H9 (cell line): ENCODE results near the gene PHKG2. TPM values are rescaled to one million over a fixed set of nuclear protein-coding genes. Genes with fewer than 3 reads are reported as not detected.

ENCODE experiments used
- DNase-seq: peaks from one replicate; pipeline ENCODE4 v3.0.0-alpha.2; 2017
- H2AFZ ChIP-seq: one replicate; pipeline ENCODE4 v1.6.1; 2013; ENCODE audit warnings: mild to moderate bottlenecking, low read length, control low read depth, moderate library complexity
- H2AK5ac ChIP-seq: 2 replicates; pipeline ENCODE4 v1.6.1; 2013; ENCODE audit warnings: low read length, control low read depth, mixed read lengths; ENCODE audit not compliant: insufficient read length
- H2BK120ac ChIP-seq: one replicate; pipeline ENCODE4 v1.6.1; 2013; ENCODE audit warnings: low read depth, mild to moderate bottlenecking, low read length, control low read depth, inconsistent platforms; ENCODE audit not compliant: poor library complexity, severe bottlenecking
- H2BK12ac ChIP-seq: 2 replicates; pipeline ENCODE4 v1.6.1; 2013; ENCODE audit warnings: low read length, control low read depth, mixed read lengths, low read depth; ENCODE audit not compliant: insufficient read length
- H2BK15ac ChIP-seq: 2 replicates; pipeline ENCODE4 v1.6.1; 2013; ENCODE audit warnings: low read depth, low read length, control low read depth
- H2BK20ac ChIP-seq: one replicate; pipeline ENCODE4 v1.6.1; 2013; ENCODE audit warnings: low read depth, mild to moderate bottlenecking, low read length, control low read depth, inconsistent platforms; ENCODE audit not compliant: poor library complexity, severe bottlenecking
- H2BK5ac ChIP-seq: 2 replicates; pipeline ENCODE4 v1.6.1; 2013; ENCODE audit warnings: low read length, control low read depth, mixed read lengths; ENCODE audit not compliant: insufficient read length
- H3K14ac ChIP-seq: 2 replicates; pipeline ENCODE4 v1.6.1; 2013; ENCODE audit warnings: low read length, control low read depth; ENCODE audit not compliant: insufficient read depth
- H3K18ac ChIP-seq: 2 replicates; pipeline ENCODE4 v1.6.1; 2013; ENCODE audit warnings: low read depth, mild to moderate bottlenecking, mixed read lengths, low read length, control low read depth; ENCODE audit not compliant: insufficient read length
- H3K23ac ChIP-seq: 2 replicates; pipeline ENCODE4 v1.6.1; 2013; ENCODE audit warnings: low read length, control low read depth, mixed read lengths, low read depth; ENCODE audit not compliant: insufficient read length
- H3K23me2 ChIP-seq: 2 replicates; pipeline ENCODE4 v1.6.1; 2013; ENCODE audit warnings: low read depth, mild to moderate bottlenecking, mixed read lengths, low read length, control low read depth; ENCODE audit not compliant: insufficient read length, poor library complexity, severe bottlenecking
- H3K27ac ChIP-seq: 2 replicates; pipeline ENCODE4 v1.5.1; 2013; ENCODE audit warnings: low read length, control low read depth, mixed read lengths, low read depth; ENCODE audit not compliant: insufficient read length
- H3K27me3 ChIP-seq: 2 replicates; pipeline ENCODE4 v1.6.1; 2013; ENCODE audit warnings: low read length, control low read depth, inconsistent platforms; ENCODE audit not compliant: insufficient read depth
- H3K4ac ChIP-seq: 2 replicates; pipeline ENCODE4 v1.6.1; 2013; ENCODE audit warnings: low read depth, mild to moderate bottlenecking, control low read depth, inconsistent platforms, low read length, moderate library complexity
- H3K4me1 ChIP-seq: 2 replicates; pipeline ENCODE4 v1.6.1; 2013; ENCODE audit warnings: low read length, control low read depth, inconsistent platforms; ENCODE audit not compliant: insufficient read depth
- H3K4me2 ChIP-seq: 2 replicates; pipeline ENCODE4 v1.6.1; 2013; ENCODE audit warnings: low read length, control low read depth, mixed read lengths; ENCODE audit not compliant: insufficient read length, insufficient read depth
- H3K56ac ChIP-seq: 2 replicates; pipeline ENCODE4 v1.6.1; 2013; ENCODE audit warnings: low read depth, mild to moderate bottlenecking, mixed read lengths, low read length, control low read depth; ENCODE audit not compliant: insufficient read length
- H3K79me1 ChIP-seq: 2 replicates; pipeline ENCODE4 v1.6.1; 2013; ENCODE audit warnings: low read depth, mild to moderate bottlenecking, moderate library complexity, low read length, control low read depth, inconsistent platforms; ENCODE audit not compliant: insufficient read depth, poor library complexity, severe bottlenecking
- H3K79me2 ChIP-seq: 2 replicates; pipeline ENCODE4 v1.6.1; 2013; ENCODE audit warnings: low read length, control low read depth, inconsistent platforms; ENCODE audit not compliant: insufficient read depth
- H3K9ac ChIP-seq: 2 replicates; pipeline ENCODE4 v1.6.1; 2013; ENCODE audit warnings: low read length, control low read depth, mixed read lengths; ENCODE audit not compliant: insufficient read length; ENCODE audit errors: extremely low read depth
- H3K9me3 ChIP-seq: one replicate; pipeline ENCODE4 v1.6.1; 2013; ENCODE audit warnings: low read depth, low read length, inconsistent platforms; ENCODE audit not compliant: control insufficient read depth
- H3T11ph ChIP-seq: one replicate; pipeline ENCODE4 v1.6.1; 2013; ENCODE audit warnings: mild to moderate bottlenecking, low read length, control low read depth, inconsistent platforms
- H4K20me1 ChIP-seq: one replicate; pipeline ENCODE4 v1.6.1; 2013; ENCODE audit not compliant: control insufficient read depth, insufficient read length, insufficient read depth
- H4K5ac ChIP-seq: 2 replicates; pipeline ENCODE4 v1.6.1; 2013; ENCODE audit warnings: low read depth, mild to moderate bottlenecking, mixed read lengths, low read length, control low read depth; ENCODE audit not compliant: insufficient read length
- H4K8ac ChIP-seq: replicated peaks from 2 replicates; pipeline ENCODE4 v1.6.1; 2013; ENCODE audit warnings: low read length, control low read depth, mixed read lengths, low read depth; ENCODE audit not compliant: insufficient read length
- H4K91ac ChIP-seq: 2 replicates; pipeline ENCODE4 v1.6.1; 2013; ENCODE audit warnings: low read depth, mild to moderate bottlenecking, moderate library complexity, mixed read lengths, low read length, control low read depth; ENCODE audit not compliant: insufficient read length
- H3K27ac Mint-ChIP-seq, 3 experiments: 2 replicates in 2 of 3; 3 replicates in 1 of 3; pipeline ENCODE4 v1.8.0; 2020 to 2021; ENCODE audit warnings: mixed read lengths in 3 of 3, mild to moderate bottlenecking in 1 of 3, moderate library complexity in 1 of 3
- H3K27me3 Mint-ChIP-seq: 2 replicates; pipeline ENCODE4 v1.8.0; 2021; ENCODE audit warnings: low read depth, mild to moderate bottlenecking, moderate library complexity, mixed read lengths
- H3K36me3 Mint-ChIP-seq, 3 experiments: 2 replicates in 2 of 3; 3 replicates in 1 of 3; pipeline ENCODE4 v1.8.0; 2020 to 2021; ENCODE audit warnings: low read depth in 3 of 3, mixed read lengths in 3 of 3; ENCODE audit not compliant: insufficient read depth in 1 of 3
- H3K4me1 Mint-ChIP-seq, 2 experiments: 2 replicates each; pipeline ENCODE4 v1.8.0; 2020; ENCODE audit warnings: mixed read lengths in 2 of 2
- H3K4me3 Mint-ChIP-seq, 2 experiments: 2 replicates in 1 of 2; 3 replicates in 1 of 2; pipeline ENCODE4 v1.8.0; 2020 to 2021; ENCODE audit warnings: mild to moderate bottlenecking in 2 of 2, mixed read lengths in 2 of 2, moderate library complexity in 1 of 2
- H3K9me3 Mint-ChIP-seq, 2 experiments: 2 replicates in 1 of 2; 3 replicates in 1 of 2; pipeline ENCODE4 v1.8.0; 2020; ENCODE audit warnings: mild to moderate bottlenecking in 2 of 2, mixed read lengths in 2 of 2, moderate library complexity in 1 of 2
- CTCF ChIP-seq: fragments of 200-600 bp; sonication (generic); conservative IDR thresholded peaks from 3 replicates; pipeline ENCODE4 v1.8.0; 2021; ENCODE audit warnings: antibody characterized with exemption, mild to moderate bottlenecking
- WGBS: extraction: QIAGEN DNeasy Blood & Tissue Kit; methylation state at CpG from one replicate; pipeline ENCODE4 v1.1.7; 2013; ENCODE audit warnings: missing lambda C conversion rate, low lambda C conversion rate, mixed read lengths; ENCODE audit not compliant: insufficient read length; ENCODE audit errors: extremely low coverage; 5-methylcytosine and 5-hydroxymethylcytosine counted together
- total RNA-seq: library from RNA; stranded (reverse); gene quantifications from 2 replicates; pipeline ENCODE4 v1.2.1, GENCODE V29; 2021

Gene PHKG2
- total RNA-seq, 1 experiment from 2014 or later: 46.6 TPM

- no CpG with 5 or more reads among the region's 81 CpGs for WGBS
- Histone ChIP-seq H2BK120ac (no peak overlapping the region), H3K79me1 (no peaks in the 10 kb centered on the region), H3K23me2 (peaks cover 4% of the 10 kb centered on the region), H4K8ac (no peak overlapping the region), H3K4me1 (no peaks in the 10 kb centered on the region), H3K4ac (no peak overlapping the region), H4K91ac (no peak overlapping the region), H3T11ph (no peak overlapping the region), H4K5ac (no peak overlapping the region), H3K14ac (peak overlapping the region; percentile 26), H3K27me3 (no peaks in the 10 kb centered on the region), H3K4me2 (peak overlapping the region; percentile 73), H3K23ac (no peak overlapping the region), H4K20me1 (no peaks in the 10 kb centered on the region), H3K79me2 (no peaks in the 10 kb centered on the region), H2BK20ac (no peak overlapping the region), H2AK5ac (no peak overlapping the region), H2BK15ac (no peak overlapping the region; the same call in 1 of the 2 replicates), H3K9ac (peak overlapping the region; percentile 38), H3K27ac (no peak overlapping the region), H3K9me3 (no peaks in the 10 kb centered on the region), H3K18ac (peak overlapping the region; percentile 27), H2BK5ac (no peak overlapping the region), H3K56ac (no peak overlapping the region), H2AFZ (no peak overlapping the region), H2BK12ac (no peak overlapping the region)
- no peak for TF ChIP-seq CTCF
- Mint-ChIP-seq H3K4me3 (peak overlapping the region; percentile 93 to 96), H3K36me3 (peaks cover 23 to 41% (median 26%) of the 10 kb centered on the region in 3 experiments), H3K27me3 (peaks cover 3% of the 10 kb centered on the region; the same call in 1 of the 2 replicates), H3K4me1 (peaks cover 18 to 24% of the 10 kb centered on the region in 2 experiments), H3K27ac (peak overlapping the region; percentile 95 to 99 (median 98)), H3K9me3 (no peaks in the 10 kb centered on the region)
- DNase-seq: peak; percentile 89
These were observed 27.4 kb downstream of the PHKG2 start for GRCh38 chr16:30775392-30776188.
